UCSD-AML1 (cell line): ENCODE data around the gene CRLF2.
"Not testable (repeated sequence)": the region's sequence is repeated elsewhere in the genome, so short reads cannot be mapped to it uniquely, and the experiment has no call there.

Source experiments
- DNase-seq: peaks from one replicate; lab custom pipeline; 2025; ENCODE audit not compliant: unreplicated experiment; lab: John Stamatoyannopoulos, UW

The CRLF2 gene, protein sequence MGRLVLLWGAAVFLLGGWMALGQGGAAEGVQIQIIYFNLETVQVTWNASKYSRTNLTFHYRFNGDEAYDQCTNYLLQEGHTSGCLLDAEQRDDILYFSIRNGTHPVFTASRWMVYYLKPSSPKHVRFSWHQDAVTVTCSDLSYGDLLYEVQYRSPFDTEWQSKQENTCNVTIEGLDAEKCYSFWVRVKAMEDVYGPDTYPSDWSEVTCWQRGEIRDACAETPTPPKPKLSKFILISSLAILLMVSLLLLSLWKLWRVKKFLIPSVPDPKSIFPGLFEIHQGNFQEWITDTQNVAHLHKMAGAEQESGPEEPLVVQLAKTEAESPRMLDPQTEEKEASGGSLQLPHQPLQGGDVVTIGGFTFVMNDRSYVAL

DNA sequence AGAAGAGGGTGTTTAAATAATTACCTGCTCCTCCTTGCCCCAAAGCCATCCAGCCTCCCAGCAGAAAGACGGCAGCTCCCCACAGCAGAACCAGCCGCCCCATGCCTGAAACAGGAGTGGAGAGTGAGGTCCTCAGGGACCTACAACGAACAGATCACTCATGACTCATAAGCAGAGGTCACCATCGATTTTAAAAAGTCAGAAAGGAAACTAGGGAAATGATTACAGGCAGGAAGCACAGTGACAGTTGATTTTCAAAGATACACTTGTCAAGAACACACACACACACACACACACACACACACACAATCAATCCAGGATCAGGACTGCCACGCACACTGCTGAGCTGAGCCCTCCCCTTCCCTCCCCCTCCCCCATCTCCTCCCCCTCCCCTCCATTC is at the start of gene CRLF2:
Gene CRLF2, minus strand, starts transcription at position 118 of the 400 bp plus-strand sequence. Its CDS starts 15 bp downstream, at position 103.
- peak; percentile 60 for DNase-seq

DNA sequence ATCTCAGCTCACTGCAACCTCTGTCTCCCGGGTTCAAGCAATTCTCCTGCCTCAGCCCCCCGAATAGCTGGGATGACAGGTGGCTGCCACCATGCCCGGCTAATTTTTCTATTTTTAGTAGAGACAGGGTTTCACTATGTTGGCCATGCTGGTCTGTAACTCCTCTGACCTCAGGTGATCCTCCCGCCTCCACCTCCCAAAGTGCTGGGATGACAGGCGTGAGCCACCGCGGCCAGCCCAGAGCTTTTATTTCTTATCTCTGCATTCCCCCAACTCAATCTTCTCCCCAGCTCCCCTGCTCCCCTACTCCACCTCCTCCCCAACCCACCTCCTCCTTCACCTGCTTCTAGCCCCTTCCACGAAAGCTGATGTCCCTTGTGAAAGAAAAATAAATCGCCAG is 49.3 kb upstream of the CRLF2 start:
- not testable (repeated sequence) for DNase-seq

DNA sequence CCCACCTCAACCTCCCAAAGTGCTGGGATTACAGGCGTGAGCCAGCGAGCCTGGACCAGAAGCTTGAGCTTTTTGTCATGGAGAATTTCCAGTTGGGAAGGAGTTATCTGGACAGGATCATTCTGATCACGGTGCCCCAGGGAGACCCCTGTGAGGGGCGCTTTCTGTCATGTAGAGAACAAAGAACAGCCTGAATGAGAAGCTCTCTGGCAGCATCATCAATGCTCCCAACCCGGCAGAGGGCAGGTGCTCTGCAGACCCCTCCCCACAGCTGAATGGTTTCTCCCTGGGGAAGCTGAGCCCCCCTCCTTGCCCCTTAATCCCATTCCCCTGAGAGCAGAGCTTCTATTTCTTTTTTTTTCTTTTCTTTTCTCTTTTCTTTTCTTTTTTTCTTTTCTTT is 48.8 kb upstream of the CRLF2 start:
- DNase-seq: no peak

DNA sequence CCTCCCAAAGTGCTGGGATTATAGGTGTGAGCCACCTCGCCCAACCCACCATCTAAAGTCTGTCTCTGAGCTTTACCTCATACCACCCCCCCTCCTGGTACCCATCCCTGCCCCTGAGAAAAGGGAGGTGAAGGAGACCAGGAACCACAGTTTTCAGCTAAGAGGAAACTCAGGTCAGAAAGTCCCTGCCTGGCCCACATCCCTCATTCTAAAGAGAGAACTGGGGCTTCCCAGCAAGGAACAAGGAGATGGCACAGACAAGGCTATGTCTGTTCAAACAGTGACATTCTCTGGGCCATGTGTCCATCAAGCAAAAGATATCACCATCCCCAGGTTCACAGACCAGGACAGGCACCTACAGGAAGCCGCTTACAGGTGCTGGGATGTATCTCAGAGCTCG is 40.4 kb upstream of the CRLF2 start:
- DNase-seq: no peak

DNA sequence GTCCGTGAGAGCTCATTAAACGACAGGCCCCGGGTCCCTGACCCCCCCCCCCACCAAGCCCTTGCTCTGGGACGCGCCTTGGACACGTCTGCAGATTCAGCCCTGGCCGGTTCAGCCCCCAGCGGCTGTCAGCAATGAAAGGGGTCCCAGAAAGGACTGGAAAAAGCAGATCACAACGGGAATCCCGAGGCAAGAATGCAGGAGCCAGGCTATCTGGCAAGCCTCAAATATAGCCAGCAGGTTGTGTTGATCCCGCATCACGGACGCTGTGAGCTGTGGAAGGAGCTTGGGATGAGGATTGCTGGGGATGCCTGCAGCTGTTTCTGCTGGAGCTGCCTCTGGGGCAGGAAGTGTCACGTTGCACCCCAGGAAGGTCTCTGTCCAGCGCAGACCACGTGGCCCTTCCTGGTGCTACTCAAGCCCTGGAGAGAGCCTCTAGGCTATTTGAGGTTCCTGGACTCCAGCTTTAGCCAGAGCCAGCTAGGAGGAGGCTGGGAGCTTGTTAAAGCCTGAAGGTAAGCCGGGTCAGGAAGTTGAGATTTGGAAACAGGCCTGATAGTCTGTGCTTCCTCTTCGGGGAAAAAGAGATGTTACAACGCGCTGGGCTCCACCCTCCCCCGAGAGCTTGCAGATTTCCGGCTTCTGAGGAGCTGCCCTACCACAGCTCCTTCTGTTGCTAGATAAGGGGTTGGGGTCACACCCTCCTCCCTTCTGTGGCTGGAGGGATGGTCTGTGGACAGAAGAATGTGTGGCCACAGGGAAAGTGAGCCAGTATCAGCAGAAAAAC is 36.8 kb upstream of the CRLF2 start:
- DNase-seq: no peak

DNA sequence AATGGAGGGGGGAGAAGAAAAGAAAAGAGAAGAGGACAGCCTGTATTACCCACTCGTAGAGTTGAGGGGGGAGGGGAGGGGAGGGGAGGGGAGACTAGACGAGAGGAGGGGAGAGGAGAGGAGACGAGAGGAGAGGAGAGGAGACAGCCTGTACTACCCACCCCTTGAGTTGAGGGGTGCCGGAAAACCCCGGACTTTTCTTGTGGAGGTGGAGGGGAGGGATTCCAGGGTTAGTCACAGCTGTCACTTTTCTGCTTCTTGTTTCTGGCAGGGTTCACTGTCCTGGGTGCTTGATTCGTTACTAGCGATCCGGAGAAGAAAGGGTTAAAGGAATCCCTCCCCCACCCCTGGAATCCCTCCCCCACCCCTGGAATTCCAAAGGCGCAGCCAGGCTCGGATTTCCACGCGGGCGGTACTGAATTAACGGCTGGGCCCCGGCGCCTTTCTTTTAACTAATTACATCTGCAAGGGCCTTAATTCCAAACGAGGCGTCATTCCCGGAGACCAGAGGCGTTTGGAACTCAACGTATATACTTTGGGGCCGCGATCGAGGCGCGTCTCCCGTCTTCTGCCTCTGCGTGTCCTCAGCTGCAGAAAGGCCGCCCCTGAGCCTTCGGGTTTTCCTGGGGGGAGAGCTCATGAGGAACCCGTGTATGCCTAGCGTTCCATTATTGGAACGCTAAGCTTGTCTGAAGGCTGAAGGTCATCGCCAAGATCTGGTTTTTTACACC is 36.0 kb upstream of the CRLF2 start:
- no peak for DNase-seq

DNA sequence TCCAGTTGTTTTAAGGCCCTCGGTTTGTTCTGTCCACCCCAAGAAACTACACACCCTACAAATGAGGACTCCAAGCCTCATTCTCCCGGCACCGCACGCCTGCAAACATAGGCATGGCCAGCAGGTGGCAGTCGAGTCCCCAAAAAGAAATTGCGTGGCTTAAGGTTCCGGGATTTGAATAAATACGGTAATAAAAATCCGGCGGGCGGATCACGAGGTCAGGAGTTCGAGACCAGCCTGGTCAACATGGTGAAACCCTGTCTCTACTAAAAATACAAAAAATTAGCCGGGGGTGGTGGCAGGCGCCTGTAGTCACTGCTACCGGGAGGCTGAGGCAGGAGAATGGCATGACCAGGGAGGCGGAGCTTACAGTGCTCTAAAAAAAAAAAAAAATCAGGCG is 34.4 kb upstream of the CRLF2 start:
- DNase-seq: peak; percentile 90

DNA sequence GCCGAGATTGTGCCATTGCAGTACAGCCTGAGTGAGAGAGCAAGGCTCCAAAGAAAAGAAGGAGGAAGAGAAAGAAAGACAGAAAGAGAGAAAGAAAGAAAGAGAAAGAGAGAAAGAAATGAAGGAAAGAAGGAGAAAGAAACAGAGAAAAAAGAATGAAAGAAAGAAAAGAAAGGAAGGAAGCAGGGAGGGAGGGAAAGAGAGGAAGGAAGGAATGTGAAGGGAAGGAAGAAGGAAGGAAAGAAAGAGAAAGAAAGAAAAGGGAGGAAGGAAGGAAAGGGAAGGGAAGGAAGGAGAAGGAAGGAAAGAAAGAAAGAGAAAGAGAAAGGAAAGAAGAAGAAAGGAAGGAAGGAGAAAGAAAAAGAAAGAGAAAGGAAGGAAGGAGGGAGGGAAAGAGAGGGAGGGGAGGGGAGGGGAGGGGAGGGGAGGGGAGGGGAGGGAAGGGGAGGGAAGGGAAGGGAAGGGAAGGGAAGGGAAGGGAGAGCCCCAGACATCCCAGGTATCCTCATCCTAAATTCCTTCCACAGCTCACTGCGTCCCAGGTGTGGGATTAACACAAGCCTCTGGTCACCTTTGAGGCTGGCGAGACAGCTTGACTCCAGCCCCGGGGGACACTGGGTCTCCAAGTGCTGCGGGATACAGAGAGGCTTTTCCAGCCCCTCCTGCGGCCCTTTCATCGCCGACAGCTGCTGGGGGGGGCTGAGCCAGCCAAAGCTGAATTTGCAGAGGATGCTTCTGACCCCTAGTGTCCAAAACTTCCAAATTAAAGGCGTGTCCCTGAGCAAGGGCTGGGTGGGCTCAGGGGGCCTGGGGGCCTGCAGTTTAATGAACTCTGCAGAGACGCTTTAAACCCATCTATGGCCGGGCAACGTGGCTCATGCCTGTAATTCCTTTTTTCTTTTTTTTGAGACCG is 32.0 kb upstream of the CRLF2 start:
- DNase-seq: peak; percentile 64

DNA sequence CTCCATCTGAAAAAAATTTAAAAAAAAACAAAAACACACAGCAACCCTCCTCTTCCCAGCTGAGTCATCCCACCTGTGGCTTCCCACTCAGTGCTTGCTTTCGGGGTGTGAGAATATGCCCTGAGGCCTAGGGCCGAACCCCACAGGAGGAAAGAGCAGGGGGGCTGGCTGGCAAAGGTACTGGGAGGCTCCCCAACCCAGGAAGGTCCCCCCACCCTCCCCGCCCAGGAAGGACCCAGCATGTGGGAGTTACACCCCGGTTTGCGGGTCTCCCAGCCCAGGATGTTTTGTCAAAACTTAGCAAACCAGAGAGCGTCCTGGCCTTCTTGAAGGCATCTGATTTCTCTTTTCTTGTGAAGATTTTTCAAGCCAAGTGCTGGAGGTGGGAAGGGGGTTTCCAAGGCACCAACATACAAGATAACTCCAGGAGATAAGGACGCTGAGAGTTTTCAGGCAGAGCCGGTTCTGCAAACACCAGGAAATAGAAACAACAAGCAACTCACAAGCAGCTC is 30.5 kb upstream of the CRLF2 start:
- no peak for DNase-seq

DNA sequence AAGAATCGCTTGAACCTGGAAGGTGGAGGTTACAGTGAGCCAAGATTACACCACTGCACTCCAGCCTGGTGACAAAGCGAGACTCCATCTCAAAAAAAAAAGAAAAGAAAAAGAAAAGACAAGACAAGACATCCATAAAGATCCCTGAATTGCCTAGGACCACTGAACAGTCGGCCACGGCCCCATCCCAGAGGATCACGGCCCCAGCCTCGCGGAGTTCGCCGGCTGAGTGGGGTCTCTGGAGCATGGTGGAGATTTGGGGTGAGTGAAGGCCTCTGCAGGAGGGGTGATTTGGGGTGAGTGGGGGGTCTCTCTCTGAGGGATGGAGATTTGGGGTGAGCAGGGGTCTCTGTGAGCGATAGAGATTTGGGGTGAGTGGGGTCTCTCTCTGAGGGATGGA is 28.1 kb upstream of the CRLF2 start:
- DNase-seq: not testable (repeated sequence)

DNA sequence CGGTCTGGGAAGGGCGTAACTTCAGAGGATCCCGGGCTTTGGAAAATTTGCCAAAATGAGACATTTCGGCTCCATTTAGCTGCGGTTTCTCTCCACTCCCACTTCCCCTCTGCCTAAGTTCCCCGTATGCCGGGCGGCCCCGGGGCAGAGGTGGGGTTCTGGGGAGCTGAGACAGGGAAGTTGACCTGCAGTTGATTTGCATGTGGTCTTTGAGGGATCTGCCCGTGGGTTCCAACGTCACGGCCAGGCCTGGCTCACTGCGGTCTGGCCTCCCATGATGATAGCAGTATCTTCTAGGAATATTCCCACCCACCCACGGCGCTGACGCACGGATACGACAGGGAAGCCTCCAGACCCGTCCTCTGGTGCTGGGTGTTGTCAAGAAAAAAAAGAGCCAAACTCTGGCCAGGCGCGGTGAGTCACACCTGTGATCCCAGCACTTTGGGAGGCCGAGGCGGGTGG is 27.3 kb upstream of the CRLF2 start:
- DNase-seq: peak; percentile 91

DNA sequence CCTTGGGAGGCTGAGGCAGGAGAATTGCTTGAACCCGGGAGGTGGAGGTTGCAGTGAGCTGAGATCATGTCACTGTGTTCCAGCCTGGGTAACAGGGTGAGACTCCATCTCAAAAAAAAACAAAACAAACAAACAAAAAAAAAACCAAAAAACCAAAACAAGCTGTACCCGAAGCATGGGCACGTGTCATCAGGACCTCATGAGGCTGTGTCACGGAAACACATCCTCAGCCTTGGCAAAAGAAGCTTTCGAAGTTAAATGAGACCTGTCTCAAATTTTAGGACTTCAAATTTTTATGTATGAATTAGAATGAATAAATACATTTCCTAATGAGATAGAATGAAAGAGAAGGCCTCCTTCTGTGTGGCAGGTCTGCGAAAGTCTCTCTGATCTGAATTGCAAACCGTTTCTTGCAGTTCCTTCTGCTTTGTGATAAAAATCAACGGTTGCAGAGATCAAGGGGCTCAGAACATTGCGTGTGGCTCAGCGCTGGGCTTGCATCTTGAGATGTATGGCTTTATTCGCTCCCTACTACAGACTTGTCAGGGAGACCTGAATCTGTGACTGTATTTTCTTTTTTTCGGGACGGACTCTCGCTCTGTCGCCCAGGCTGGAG is 19.5 kb upstream of the CRLF2 start:
- no peak for DNase-seq

DNA sequence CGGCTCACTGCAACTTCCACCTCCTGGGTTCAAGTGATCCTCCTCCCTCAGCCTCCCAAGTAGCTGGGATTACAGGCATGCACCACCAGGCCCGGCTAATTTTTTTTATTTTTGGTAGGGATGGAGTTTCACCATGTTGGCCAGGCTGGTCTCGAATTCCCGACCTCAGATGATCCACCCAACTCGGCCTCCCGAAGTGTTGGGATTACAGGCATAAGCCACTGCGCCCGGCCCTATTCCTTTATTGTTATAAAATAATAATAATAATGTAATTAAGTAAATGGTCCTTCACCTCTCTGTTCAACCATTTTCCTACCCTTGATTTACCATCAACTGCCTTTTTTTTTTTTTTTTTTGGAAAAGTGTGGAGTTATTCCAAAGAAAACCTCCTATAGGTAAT is 15.7 kb upstream of the CRLF2 start:
- DNase-seq: not testable (repeated sequence)

DNA sequence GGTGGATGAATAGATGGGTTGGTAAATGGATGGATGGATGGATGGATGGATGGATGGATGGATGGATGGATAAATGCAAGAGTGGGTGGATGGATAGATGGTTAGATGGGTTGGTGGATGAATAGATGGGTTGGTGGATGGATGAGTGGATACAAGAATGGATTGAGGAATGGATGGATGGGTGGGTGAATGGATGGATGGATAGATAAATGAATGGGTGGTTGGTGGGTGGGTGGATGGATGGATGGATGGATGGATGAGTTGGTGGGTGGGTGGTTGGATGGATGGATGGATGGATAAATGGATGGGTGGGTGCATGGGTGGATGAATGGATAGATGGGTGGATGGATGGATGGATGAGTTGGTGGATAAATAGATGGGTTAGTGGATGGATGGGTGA is 13.8 kb upstream of the CRLF2 start:
- no peak for DNase-seq

DNA sequence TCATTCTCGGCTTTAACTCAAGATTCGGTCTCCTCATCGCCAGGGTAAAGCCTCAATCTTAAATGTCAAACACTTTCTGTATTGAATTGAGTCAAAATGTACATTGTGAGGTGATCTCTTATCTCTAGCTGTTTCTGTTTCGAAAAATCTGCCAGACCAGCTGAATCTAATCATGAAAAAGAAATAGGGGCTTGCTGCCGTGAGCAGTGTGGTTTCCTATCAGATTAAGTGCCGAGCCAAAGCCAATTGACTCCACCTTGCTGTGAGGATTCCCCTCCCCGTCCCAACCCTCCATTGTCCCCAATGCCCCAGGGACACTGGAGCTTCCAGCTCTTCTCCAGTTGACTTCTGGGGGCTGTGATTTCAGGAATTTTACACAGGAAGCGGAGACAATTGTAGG is 12.5 kb upstream of the CRLF2 start:
- DNase-seq: no peak

DNA sequence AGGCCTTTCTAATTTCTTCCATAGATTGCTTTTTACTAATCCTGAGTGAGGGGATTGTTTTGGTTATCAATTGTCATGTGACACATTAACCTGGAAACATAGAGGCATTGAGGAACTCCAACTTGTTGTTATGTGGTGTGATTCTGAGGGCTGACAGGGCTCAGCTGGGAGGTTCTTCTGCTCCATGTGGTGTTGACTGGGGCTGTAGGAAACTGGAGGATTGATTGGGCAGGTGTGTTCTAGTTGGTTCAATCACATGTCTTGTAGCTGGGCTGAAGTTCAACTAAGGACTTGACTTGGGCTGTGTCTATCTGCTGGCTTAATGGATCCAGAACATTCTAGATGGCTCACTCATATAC is 10.8 kb upstream of the CRLF2 start:
- DNase-seq: no peak

DNA sequence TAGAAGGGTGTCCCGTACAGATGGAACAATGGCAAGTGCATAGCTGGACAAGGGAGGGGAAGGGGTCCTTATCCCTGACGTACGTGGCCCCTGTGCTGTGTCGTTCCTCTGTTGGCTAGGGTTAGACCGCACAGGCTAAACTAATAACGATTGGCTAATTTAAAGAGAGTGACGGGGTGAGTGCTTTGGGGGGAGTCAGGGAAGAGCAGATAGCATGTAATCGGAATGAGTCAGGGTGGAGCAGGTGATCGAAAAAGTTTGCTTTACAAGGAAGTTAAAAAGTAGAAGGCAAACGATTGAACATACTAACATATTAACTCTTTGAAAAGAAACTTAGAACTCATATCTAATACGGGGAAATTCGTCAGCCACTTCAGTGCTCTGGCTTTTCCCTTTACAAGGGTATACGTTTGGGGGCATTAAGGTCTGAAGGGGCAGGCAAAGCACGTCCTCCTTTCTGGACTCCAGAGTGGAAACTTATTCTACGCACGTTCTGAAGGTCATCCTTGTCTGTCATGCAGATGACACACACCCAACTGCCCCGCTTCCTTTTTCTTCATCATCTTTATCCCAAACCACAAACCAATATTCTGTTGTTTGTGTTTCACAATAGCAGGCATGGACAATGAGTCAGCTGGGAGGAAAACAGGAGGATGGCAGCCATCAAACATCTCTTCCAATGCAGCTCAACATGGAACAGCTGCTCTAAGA is 10.2 kb upstream of the CRLF2 start:
- DNase-seq: peak; percentile 22

DNA sequence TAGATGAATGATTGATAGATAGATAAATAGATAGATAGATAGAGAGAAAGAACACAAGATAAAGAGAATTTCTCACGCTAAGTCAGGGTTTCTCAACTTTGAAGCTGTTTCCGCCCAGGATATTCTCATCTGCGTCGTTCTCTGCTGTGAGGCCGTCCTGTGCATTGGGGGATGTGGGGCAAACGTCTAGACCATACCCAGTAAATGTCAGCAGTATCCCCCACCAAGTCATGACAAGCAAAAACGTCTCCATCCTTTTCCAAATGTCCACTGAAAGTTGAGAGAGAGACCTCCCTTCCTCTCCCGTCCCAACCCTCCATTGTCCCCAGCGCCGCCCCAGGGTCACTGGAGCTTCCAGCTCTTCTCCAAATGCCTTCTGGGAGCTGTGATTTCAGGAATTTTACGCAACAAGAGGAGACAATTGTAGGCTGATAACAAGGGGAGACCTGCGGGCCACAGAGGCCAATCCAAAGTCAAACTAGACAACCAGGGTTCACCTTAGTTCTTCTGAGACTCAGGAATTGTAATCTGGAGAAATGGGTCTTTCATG is 8.9 kb upstream of the CRLF2 start:
- DNase-seq: no peak

DNA sequence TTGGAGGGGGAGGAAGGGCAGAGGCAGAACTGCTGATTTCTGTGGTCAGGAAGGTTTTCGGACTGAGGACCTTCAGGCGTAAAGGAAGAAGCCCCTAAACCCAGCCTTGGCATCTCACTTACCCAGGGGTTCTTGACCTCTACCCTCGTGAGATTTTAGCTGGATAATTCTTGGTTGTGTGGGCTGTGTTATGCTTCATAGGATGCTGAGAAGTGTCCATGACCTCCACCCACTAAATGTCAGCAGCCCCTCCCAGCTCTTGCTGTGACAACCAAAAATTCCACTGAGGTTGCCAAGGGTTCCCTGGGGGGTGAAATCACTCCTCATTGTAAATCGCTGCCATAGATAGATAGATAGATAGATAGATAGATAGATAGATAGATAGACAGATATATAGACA is 5.8 kb upstream of the CRLF2 start:
- no peak for DNase-seq
